Mesenchymal stem cell (in vitro differentiated cells and primary cell): ENCODE data around the gene COBLL1.

Experiments
- DNase-seq: peaks from one replicate; pipeline ENCODE4 v3.0.0-alpha.2; 2013
- H2AFZ ChIP-seq: one replicate; pipeline ENCODE4 v1.6.1; 2013; ENCODE audit warnings: low read depth, mild to moderate bottlenecking, control low read depth, inconsistent platforms, low read length, moderate library complexity
- H2AK5ac ChIP-seq: 2 replicates; pipeline ENCODE4 v1.6.1; 2013; ENCODE audit warnings: low read length, moderate library complexity, mild to moderate bottlenecking, inconsistent platforms; ENCODE audit not compliant: severe bottlenecking
- H2BK120ac ChIP-seq: one replicate; pipeline ENCODE4 v1.6.1; 2013; ENCODE audit warnings: low read depth, mild to moderate bottlenecking, inconsistent platforms, low read length, moderate library complexity
- H2BK12ac ChIP-seq, 2 experiments: one replicate each; pipeline ENCODE4 v1.6.1; 2013; ENCODE audit warnings: inconsistent platforms in 2 of 2, low read length in 2 of 2, mild to moderate bottlenecking in 2 of 2, moderate library complexity in 2 of 2, control low read depth in 1 of 2
- H2BK15ac ChIP-seq: one replicate; pipeline ENCODE4 v1.6.1; 2013; ENCODE audit warnings: mild to moderate bottlenecking, low read depth, inconsistent platforms; ENCODE audit not compliant: poor library complexity, severe bottlenecking
- H2BK5ac ChIP-seq: 2 replicates; pipeline ENCODE4 v1.6.1; 2013; ENCODE audit warnings: low read depth, mild to moderate bottlenecking, low read length, control low read depth, inconsistent platforms; ENCODE audit not compliant: poor library complexity, severe bottlenecking
- H3K14ac ChIP-seq, 2 experiments: one replicate each; pipeline ENCODE4 v1.6.1; 2013; ENCODE audit warnings: inconsistent platforms in 2 of 2, low read length in 2 of 2, control low read depth in 1 of 2, mild to moderate bottlenecking in 1 of 2, moderate library complexity in 1 of 2
- H3K18ac ChIP-seq, 2 experiments: one replicate each; pipeline ENCODE4 v1.6.1; 2013; ENCODE audit warnings: inconsistent platforms in 2 of 2, low read length in 2 of 2, control low read depth in 1 of 2, low read depth in 1 of 2, mild to moderate bottlenecking in 1 of 2
- H3K23ac ChIP-seq, 2 experiments: one replicate each; pipeline ENCODE4 v1.6.1; 2013; ENCODE audit warnings: inconsistent platforms in 2 of 2, low read length in 2 of 2, mild to moderate bottlenecking in 2 of 2, moderate library complexity in 2 of 2, control low read depth in 1 of 2
- H3K27ac ChIP-seq: 2 replicates; pipeline ENCODE4 v1.5.1; 2013; ENCODE audit warnings: mild to moderate bottlenecking, moderate library complexity, low read length, control low read depth, inconsistent platforms; ENCODE audit not compliant: poor library complexity, severe bottlenecking
- H3K27me3 ChIP-seq, 2 experiments: 2 replicates each; pipeline versions ENCODE4 v1.6.1 to v1.7.0; 2013; ENCODE audit warnings: low read length in 2 of 2, mild to moderate bottlenecking in 2 of 2, moderate library complexity in 2 of 2, control low read depth in 1 of 2, inconsistent platforms in 1 of 2; ENCODE audit not compliant: control insufficient read depth in 1 of 2, insufficient read depth in 1 of 2
- H3K36me3 ChIP-seq, 2 experiments: 2 replicates each; pipeline versions ENCODE4 v1.6.1 to v1.7.0; 2013; ENCODE audit warnings: low read length in 2 of 2, control low read depth in 1 of 2, inconsistent platforms in 1 of 2, low read depth in 1 of 2, mild to moderate bottlenecking in 1 of 2; ENCODE audit not compliant: insufficient read depth in 2 of 2, control insufficient read depth in 1 of 2
- H3K4ac ChIP-seq, 2 experiments: one replicate each; pipeline ENCODE4 v1.6.1; 2013; ENCODE audit warnings: inconsistent platforms in 2 of 2, low read length in 2 of 2, mild to moderate bottlenecking in 2 of 2, moderate library complexity in 2 of 2, control low read depth in 1 of 2, low read depth in 1 of 2
- H3K4me1 ChIP-seq: 2 replicates; pipeline ENCODE4 v1.6.1; 2013; ENCODE audit warnings: low read depth, low read length, control low read depth; ENCODE audit not compliant: control insufficient read depth, insufficient read depth
- H3K4me2 ChIP-seq: 2 replicates; pipeline ENCODE4 v1.6.1; 2013; ENCODE audit warnings: low read length, mild to moderate bottlenecking, inconsistent platforms; ENCODE audit not compliant: poor library complexity, severe bottlenecking
- H3K4me3 ChIP-seq, 2 experiments: 2 replicates each; pipeline versions ENCODE4 v1.5.1 to v1.7.0; 2013; ENCODE audit warnings: low read length in 2 of 2, mild to moderate bottlenecking in 2 of 2, control low read depth in 1 of 2, low read depth in 1 of 2; ENCODE audit not compliant: insufficient read depth in 1 of 2
- H3K79me1 ChIP-seq: replicated peaks from 2 replicates; pipeline ENCODE4 v1.6.1; 2013; ENCODE audit warnings: mild to moderate bottlenecking, control low read depth, low read length, inconsistent platforms; ENCODE audit not compliant: poor library complexity, severe bottlenecking
- H3K9ac ChIP-seq: 2 replicates; pipeline ENCODE4 v1.7.0; 2013; ENCODE audit warnings: mild to moderate bottlenecking, low read length, moderate library complexity
- H3K9me3 ChIP-seq: 2 replicates; pipeline ENCODE4 v1.7.0; 2013; ENCODE audit warnings: mild to moderate bottlenecking, low read length; ENCODE audit not compliant: control insufficient read depth
- H4K8ac ChIP-seq: one replicate; pipeline ENCODE4 v1.6.1; 2013; ENCODE audit warnings: inconsistent platforms, mild to moderate bottlenecking, low read length, moderate library complexity
- H4K91ac ChIP-seq: one replicate; pipeline ENCODE4 v1.6.1; 2013; ENCODE audit warnings: mild to moderate bottlenecking, low read length, inconsistent platforms
- WGBS: methylation state at CpG from one replicate; pipeline ENCODE4 v1.1.7; 2013; ENCODE audit warnings: mixed read lengths; 5-methylcytosine and 5-hydroxymethylcytosine counted together

The COBLL1 gene

DNA sequence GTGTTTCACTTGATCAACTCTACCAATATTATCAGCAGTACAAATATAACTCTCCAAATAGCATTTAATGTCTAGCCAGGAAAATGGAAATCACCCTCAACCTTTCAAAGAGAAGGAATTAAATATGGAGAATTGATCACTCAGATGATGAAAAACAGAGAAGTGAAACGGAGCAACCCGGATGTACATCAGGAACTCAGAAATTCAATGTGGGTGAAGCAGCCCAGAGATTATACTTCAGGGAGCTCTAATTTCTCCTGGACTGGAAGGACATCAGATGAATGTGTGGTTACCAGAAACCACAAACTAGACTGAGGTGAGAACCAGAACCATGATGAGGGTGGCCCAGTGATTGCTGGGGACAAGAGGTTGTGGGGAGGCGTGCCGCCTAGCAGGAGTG lies 35.5 kb upstream of the COBLL1 start:
- Histone ChIP-seq H2BK5ac (no peak overlapping the region), H2BK12ac (no peak overlapping the region), H3K14ac (no peak overlapping the region), H3K23ac (no peak overlapping the region), H3K27ac (no peak overlapping the region), H2BK15ac (no peak overlapping the region), H3K4me2 (no peak overlapping the region), H3K27me3 (no peaks in the 10 kb centered on the region), H2BK120ac (no peak overlapping the region), H3K4me1 (no peaks in the 10 kb centered on the region), H3K9ac (no peak overlapping the region), H4K8ac (no peak overlapping the region), H3K79me1 (no peaks in the 10 kb centered on the region), H2AFZ (no peak overlapping the region), H4K91ac (no peak overlapping the region), H2AK5ac (no peak overlapping the region), H3K4ac (no peak overlapping the region), H3K36me3 (no peaks in the 10 kb centered on the region), H3K18ac (no peak overlapping the region), H3K9me3 (no peaks in the 10 kb centered on the region), H3K4me3 (no peak overlapping the region)
- DNase-seq = no peak
- 97% methylated on average over 4 of the region's 4 CpGs for WGBS

GRCh38 chr2:164875334-164876205 lies 33.9 kb upstream of the COBLL1 start:
- Histone ChIP-seq H3K27me3 (no peaks in the 10 kb centered on the region), H2BK15ac (no peak overlapping the region), H3K4me2 (no peak overlapping the region), H2BK120ac (no peak overlapping the region), H3K9ac (no peak overlapping the region), H3K4me1 (no peaks in the 10 kb centered on the region), H3K23ac (no peak overlapping the region), H4K91ac (no peak overlapping the region), H2BK12ac (no peak overlapping the region), H2AFZ (no peak overlapping the region), H3K4me3 (no peak overlapping the region), H2AK5ac (no peak overlapping the region), H2BK5ac (no peak overlapping the region), H3K79me1 (no peaks in the 10 kb centered on the region), H3K9me3 (no peaks in the 10 kb centered on the region), H3K36me3 (no peaks in the 10 kb centered on the region), H3K14ac (no peak overlapping the region), H4K8ac (no peak overlapping the region), H3K27ac (no peak overlapping the region), H3K4ac (no peak overlapping the region), H3K18ac (no peak overlapping the region)
- no peak for DNase-seq
- WGBS = 96% methylated on average over 5 of the region's 10 CpGs

- H4K8ac ChIP-seq = no peak overlapping the region
- no peaks in the 10 kb centered on the region for H3K9me3 ChIP-seq
- no peak overlapping the region for H4K91ac ChIP-seq
- H2BK15ac ChIP-seq = no peak overlapping the region
- no peak overlapping the region for H3K18ac ChIP-seq
- no peak overlapping the region for H2BK12ac ChIP-seq
- H3K9ac ChIP-seq = no peak overlapping the region
- no peak overlapping the region for H3K4me2 ChIP-seq
- H3K14ac ChIP-seq = no peak overlapping the region
- H3K79me1 ChIP-seq = no peaks in the 10 kb centered on the region
- no peak overlapping the region for H3K4ac ChIP-seq
- no peak overlapping the region for H3K23ac ChIP-seq
- no peak overlapping the region for H3K4me3 ChIP-seq
- H3K4me1 ChIP-seq = no peaks in the 10 kb centered on the region
- WGBS = 85% methylated on average over 8 of the region's 9 CpGs
- no peak overlapping the region for H2BK5ac ChIP-seq
- H3K27me3 ChIP-seq = no peaks in the 10 kb centered on the region
- no peak overlapping the region for H2AFZ ChIP-seq
- H2BK120ac ChIP-seq = no peak overlapping the region
- H2AK5ac ChIP-seq = no peak overlapping the region
- H3K27ac ChIP-seq = no peak overlapping the region
- no peak for DNase-seq
- H3K36me3 ChIP-seq = no peaks in the 10 kb centered on the region
Observed at GRCh38 chr2:164873210-164873908, 31.7 kb upstream of the COBLL1 start.

DNA sequence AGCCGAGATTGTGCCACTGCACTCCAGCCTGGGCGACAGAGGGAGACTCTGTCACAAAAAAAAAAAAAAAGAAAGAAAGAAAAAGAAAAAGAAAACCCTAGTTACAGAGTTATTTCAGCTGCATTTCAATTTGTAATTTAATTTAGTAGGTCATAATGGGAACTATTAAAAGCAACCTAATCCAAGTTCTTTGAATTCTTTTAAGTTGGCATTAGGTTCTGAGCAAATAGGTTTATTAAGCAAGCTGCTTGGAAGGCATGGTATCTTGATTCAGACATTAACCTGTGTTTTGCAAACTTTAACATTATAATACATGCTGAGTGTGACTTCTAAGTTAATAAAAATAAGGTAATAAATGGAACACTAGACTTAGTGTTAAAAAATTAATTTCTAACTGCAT lies 29.8 kb upstream of the COBLL1 start:
- no peaks in the 10 kb centered on the region for H3K9me3 ChIP-seq
- H3K4me3 ChIP-seq = no peak overlapping the region
- H3K14ac ChIP-seq = no peak overlapping the region
- no peak overlapping the region for H3K27ac ChIP-seq
- no peak for DNase-seq
- H3K9ac ChIP-seq = no peak overlapping the region
- no peak overlapping the region for H2BK15ac ChIP-seq
- H3K4me1 ChIP-seq = no peaks in the 10 kb centered on the region
- no peak overlapping the region for H2AFZ ChIP-seq
- H2BK120ac ChIP-seq = no peak overlapping the region
- no peak overlapping the region for H3K23ac ChIP-seq
- H3K36me3 ChIP-seq = no peaks in the 10 kb centered on the region
- no peak overlapping the region for H4K91ac ChIP-seq
- no peaks in the 10 kb centered on the region for H3K27me3 ChIP-seq
- H2AK5ac ChIP-seq = no peak overlapping the region
- H2BK5ac ChIP-seq = no peak overlapping the region
- no CpG with 5 or more reads among the region's 2 CpGs for WGBS
- no peak overlapping the region for H3K4me2 ChIP-seq
- no peaks in the 10 kb centered on the region for H3K79me1 ChIP-seq
- no peak overlapping the region for H2BK12ac ChIP-seq
- H4K8ac ChIP-seq = no peak overlapping the region
- no peak overlapping the region for H3K18ac ChIP-seq
- H3K4ac ChIP-seq = no peak overlapping the region
